ENCODE measurements around the gene TBC1D23.

Gene TBC1D23

DNA sequence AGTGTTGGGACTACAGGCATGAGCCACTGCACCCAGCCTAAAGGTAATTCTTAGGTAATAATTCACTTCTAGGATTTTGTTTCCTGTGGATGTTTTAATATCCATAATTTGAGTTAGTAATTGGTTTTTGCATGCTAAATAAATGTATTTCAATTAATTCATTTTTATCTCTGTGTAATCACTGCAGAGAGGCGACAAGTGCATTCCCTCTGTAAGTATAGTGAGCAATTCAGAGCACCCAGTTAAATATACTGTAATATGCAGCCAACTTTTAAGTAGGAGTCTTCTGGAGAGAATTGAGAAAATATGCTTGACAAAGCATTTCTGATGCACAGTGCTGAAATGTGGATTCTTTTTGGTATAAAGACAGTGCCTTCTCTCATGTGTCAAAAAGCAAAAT, 5.7 kb downstream of the TBC1D23 start (continued):
- TF ChIP-seq, protein P1, sequence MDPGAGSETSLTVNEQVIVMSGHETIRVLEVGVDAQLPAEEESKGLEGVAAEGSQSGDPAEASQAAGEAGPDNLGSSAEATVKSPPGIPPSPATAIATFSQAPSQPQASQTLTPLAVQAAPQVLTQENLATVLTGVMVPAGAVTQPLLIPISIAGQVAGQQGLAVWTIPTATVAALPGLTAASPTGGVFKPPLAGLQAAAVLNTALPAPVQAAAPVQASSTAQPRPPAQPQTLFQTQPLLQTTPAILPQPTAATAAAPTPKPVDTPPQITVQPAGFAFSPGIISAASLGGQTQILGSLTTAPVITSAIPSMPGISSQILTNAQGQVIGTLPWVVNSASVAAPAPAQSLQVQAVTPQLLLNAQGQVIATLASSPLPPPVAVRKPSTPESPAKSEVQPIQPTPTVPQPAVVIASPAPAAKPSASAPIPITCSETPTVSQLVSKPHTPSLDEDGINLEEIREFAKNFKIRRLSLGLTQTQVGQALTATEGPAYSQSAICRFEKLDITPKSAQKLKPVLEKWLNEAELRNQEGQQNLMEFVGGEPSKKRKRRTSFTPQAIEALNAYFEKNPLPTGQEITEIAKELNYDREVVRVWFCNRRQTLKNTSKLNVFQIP (CRISPR knock-in tag; IDR thresholded peaks at IDR 0.05; ENCODE audit: borderline replicate concordance, low read depth): no peak
- TF ChIP-seq ISL1 (CRISPR knock-in tag; IDR thresholded peaks at IDR 0.05): no peak
- TF ChIP-seq, protein P2, sequence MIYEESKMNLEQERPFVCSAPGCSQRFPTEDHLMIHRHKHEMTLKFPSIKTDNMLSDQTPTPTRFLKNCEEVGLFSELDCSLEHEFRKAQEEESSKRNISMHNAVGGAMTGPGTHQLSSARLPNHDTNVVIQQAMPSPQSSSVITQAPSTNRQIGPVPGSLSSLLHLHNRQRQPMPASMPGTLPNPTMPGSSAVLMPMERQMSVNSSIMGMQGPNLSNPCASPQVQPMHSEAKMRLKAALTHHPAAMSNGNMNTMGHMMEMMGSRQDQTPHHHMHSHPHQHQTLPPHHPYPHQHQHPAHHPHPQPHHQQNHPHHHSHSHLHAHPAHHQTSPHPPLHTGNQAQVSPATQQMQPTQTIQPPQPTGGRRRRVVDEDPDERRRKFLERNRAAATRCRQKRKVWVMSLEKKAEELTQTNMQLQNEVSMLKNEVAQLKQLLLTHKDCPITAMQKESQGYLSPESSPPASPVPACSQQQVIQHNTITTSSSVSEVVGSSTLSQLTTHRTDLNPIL (CRISPR knock-in tag; IDR thresholded peaks at IDR 0.05; ENCODE audit: low read depth): no peak
- TF ChIP-seq BACH2 (CRISPR knock-in tag; IDR thresholded peaks at IDR 0.05; ENCODE audit: borderline replicate concordance): no peak
- no peak for TF ChIP-seq GLIS3 (CRISPR knock-in tag; IDR thresholded peaks at IDR 0.05)
- TF ChIP-seq PPARA (CRISPR knock-in tag; IDR thresholded peaks at IDR 0.05; ENCODE audit: borderline replicate concordance): no peak
- TF ChIP-seq, protein P3, sequence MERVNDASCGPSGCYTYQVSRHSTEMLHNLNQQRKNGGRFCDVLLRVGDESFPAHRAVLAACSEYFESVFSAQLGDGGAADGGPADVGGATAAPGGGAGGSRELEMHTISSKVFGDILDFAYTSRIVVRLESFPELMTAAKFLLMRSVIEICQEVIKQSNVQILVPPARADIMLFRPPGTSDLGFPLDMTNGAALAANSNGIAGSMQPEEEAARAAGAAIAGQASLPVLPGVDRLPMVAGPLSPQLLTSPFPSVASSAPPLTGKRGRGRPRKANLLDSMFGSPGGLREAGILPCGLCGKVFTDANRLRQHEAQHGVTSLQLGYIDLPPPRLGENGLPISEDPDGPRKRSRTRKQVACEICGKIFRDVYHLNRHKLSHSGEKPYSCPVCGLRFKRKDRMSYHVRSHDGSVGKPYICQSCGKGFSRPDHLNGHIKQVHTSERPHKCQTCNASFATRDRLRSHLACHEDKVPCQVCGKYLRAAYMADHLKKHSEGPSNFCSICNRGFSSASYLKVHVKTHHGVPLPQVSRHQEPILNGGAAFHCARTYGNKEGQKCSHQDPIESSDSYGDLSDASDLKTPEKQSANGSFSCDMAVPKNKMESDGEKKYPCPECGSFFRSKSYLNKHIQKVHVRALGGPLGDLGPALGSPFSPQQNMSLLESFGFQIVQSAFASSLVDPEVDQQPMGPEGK (CRISPR knock-in tag; IDR thresholded peaks at IDR 0.05; ENCODE audit: borderline replicate concordance): no peak
- TF ChIP-seq TCF4 (CRISPR knock-in tag; IDR thresholded peaks at IDR 0.05; ENCODE audit: borderline replicate concordance): no peak
- TF ChIP-seq ZC3H10 (CRISPR knock-in tag; IDR thresholded peaks at IDR 0.05): no peak

DNA sequence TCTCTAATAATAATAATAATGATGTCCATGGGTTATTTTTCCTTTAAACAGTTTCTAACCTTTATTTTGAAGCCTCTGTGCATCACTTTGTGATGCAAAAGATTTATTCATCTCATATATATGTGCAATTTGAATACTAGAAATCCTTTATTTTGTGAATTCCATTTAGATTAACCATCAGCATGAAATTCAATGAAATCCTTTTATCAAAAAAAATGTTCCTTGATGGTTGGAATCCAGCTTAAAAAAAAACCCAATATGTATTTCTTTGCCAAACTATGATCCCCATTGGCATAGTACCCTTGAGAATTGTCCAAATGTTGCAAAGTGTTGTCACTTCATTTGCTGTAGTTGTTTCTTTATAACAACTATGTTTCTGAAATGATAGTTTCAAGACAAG, 7.4 kb downstream of the TBC1D23 start:
- no peak for ATAC-seq
- no peak for TF ChIP-seq ESRRG (CRISPR knock-in tag; IDR thresholded peaks at IDR 0.05)
- no peak for TF ChIP-seq RARB (CRISPR knock-in tag; IDR thresholded peaks at IDR 0.05)
- TF ChIP-seq, protein P3 (CRISPR knock-in tag; IDR thresholded peaks at IDR 0.05; ENCODE audit: borderline replicate concordance): no peak
- no peak for TF ChIP-seq PPARA (CRISPR knock-in tag; IDR thresholded peaks at IDR 0.05; ENCODE audit: borderline replicate concordance)
- no peak for TF ChIP-seq OSR1 (CRISPR knock-in tag; IDR thresholded peaks at IDR 0.05)
- TF ChIP-seq ZNF8 (CRISPR knock-in tag; IDR thresholded peaks at IDR 0.05): no peak
- TF ChIP-seq ARNTL (CRISPR knock-in tag; IDR thresholded peaks at IDR 0.05; ENCODE audit: borderline replicate concordance, low read depth): no peak
- no peak for TF ChIP-seq ZFP30 (CRISPR knock-in tag; IDR thresholded peaks at IDR 0.05)
- TF ChIP-seq ISL1 (CRISPR knock-in tag; IDR thresholded peaks at IDR 0.05): no peak
- TF ChIP-seq TCF4 (CRISPR knock-in tag; IDR thresholded peaks at IDR 0.05; ENCODE audit: borderline replicate concordance): no peak
- TF ChIP-seq GLIS3 (CRISPR knock-in tag; IDR thresholded peaks at IDR 0.05): no peak
- TF ChIP-seq, protein P4, sequence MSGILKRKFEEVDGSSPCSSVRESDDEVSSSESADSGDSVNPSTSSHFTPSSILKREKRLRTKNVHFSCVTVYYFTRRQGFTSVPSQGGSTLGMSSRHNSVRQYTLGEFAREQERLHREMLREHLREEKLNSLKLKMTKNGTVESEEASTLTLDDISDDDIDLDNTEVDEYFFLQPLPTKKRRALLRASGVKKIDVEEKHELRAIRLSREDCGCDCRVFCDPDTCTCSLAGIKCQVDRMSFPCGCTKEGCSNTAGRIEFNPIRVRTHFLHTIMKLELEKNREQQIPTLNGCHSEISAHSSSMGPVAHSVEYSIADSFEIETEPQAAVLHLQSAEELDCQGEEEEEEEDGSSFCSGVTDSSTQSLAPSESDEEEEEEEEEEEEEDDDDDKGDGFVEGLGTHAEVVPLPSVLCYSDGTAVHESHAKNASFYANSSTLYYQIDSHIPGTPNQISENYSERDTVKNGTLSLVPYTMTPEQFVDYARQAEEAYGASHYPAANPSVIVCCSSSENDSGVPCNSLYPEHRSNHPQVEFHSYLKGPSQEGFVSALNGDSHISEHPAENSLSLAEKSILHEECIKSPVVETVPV (CRISPR knock-in tag; IDR thresholded peaks at IDR 0.05): no peak
- TF ChIP-seq, protein P2 (CRISPR knock-in tag; IDR thresholded peaks at IDR 0.05; ENCODE audit: low read depth): no peak
- TF ChIP-seq BACH2 (CRISPR knock-in tag; IDR thresholded peaks at IDR 0.05; ENCODE audit: borderline replicate concordance): no peak

DNA sequence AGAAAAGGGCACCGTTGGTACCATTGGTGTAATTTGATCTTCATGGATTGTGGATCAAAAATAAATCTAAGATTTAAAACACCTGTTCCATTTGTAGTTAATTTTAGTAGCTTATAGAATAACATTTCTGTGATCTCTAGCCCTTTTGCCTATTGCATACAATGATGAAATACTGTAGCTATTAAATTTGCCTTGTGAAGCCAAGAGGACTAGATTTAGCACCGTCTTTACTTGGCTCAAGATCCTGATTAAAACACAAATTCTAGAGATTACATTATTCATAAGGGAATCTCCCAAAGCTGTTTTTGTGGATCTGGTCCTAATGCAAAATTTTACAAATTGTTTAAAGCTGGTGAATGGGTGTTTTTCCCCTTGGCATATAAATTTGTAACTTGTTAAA, 8.2 kb downstream of the TBC1D23 start:
- ATAC-seq: peak; percentile 30; the same call in 1 of the 3 replicates
- TF ChIP-seq ESRRG (CRISPR knock-in tag; IDR thresholded peaks at IDR 0.05) (no peak), ARNTL (CRISPR knock-in tag; IDR thresholded peaks at IDR 0.05; ENCODE audit: borderline replicate concordance, low read depth) (no peak), ZNF8 (CRISPR knock-in tag; IDR thresholded peaks at IDR 0.05) (no peak), ISL1 (CRISPR knock-in tag; IDR thresholded peaks at IDR 0.05) (no peak), TOX (CRISPR knock-in tag; IDR thresholded peaks at IDR 0.05; ENCODE audit: borderline replicate concordance) (no peak), ZFP30 (CRISPR knock-in tag; IDR thresholded peaks at IDR 0.05) (no peak), PPARA (CRISPR knock-in tag; IDR thresholded peaks at IDR 0.05; ENCODE audit: borderline replicate concordance) (no peak)
- TF ChIP-seq, protein P3 (CRISPR knock-in tag; IDR thresholded peaks at IDR 0.05; ENCODE audit: borderline replicate concordance): no peak
- TF ChIP-seq, protein P1 (CRISPR knock-in tag; IDR thresholded peaks at IDR 0.05; ENCODE audit: borderline replicate concordance, low read depth): no peak
- TF ChIP-seq, protein P5, sequence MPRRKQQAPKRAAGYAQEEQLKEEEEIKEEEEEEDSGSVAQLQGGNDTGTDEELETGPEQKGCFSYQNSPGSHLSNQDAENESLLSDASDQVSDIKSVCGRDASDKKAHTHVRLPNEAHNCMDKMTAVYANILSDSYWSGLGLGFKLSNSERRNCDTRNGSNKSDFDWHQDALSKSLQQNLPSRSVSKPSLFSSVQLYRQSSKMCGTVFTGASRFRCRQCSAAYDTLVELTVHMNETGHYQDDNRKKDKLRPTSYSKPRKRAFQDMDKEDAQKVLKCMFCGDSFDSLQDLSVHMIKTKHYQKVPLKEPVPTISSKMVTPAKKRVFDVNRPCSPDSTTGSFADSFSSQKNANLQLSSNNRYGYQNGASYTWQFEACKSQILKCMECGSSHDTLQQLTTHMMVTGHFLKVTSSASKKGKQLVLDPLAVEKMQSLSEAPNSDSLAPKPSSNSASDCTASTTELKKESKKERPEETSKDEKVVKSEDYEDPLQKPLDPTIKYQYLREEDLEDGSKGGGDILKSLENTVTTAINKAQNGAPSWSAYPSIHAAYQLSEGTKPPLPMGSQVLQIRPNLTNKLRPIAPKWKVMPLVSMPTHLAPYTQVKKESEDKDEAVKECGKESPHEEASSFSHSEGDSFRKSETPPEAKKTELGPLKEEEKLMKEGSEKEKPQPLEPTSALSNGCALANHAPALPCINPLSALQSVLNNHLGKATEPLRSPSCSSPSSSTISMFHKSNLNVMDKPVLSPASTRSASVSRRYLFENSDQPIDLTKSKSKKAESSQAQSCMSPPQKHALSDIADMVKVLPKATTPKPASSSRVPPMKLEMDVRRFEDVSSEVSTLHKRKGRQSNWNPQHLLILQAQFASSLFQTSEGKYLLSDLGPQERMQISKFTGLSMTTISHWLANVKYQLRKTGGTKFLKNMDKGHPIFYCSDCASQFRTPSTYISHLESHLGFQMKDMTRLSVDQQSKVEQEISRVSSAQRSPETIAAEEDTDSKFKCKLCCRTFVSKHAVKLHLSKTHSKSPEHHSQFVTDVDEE (CRISPR knock-in tag; IDR thresholded peaks at IDR 0.05): no peak

All from SK-N-SH treated with all-trans-retinoic acid at 6 μM for 48 hours (cell line).